ENCODE measurements around the gene JTB. TPM values are rescaled to one million over a fixed set of nuclear protein-coding genes. Genes with fewer than 3 reads are reported as not detected.

Gene JTB
- polyA plus RNA-seq, 1 of the 3 experiments (the other 2 are of a cell fraction): 118 TPM

- Histone ChIP-seq H3K9me3 (no peaks in the 10 kb centered on the region), H3K9me2 (no peaks in the 10 kb centered on the region), H3K4me2 (peak within 1 kb of the TSS; percentile 95), H3K27ac (ENCODE audit: low read depth in 2 of 2, low read length in 1 of 2) (peak within 1 kb of the TSS; percentile 77 to 87), H3K4me3 (ENCODE audit: low read depth in 2 of 2, low read length in 1 of 2) (peak within 1 kb of the TSS; percentile 61 to 85), H3K4me1 (ENCODE audit: control insufficient read depth in 1 of 2, insufficient read depth in 2 of 2, low read depth in 1 of 2, low read length in 1 of 2) (peaks cover 0 to 26% of the 10 kb centered on the region in 2 experiments; a peak in 2 of 4 replicates), H4K20me1 (ENCODE audit: insufficient read depth) (no peaks in the 10 kb centered on the region), H3K36me3 (replicated peaks in 1 of 2; ENCODE audit: control insufficient read depth in 1 of 2, insufficient read depth in 2 of 2, low read length in 1 of 2) (no peaks in the 10 kb centered on the region), H2AFZ (ENCODE audit: low read depth) (peak within 1 kb of the TSS; percentile 85), H3F3A (replicated peaks; ENCODE audit: insufficient read depth) (peaks cover 14% of the 10 kb centered on the region), H3K9ac (peak within 1 kb of the TSS; percentile 74), H3K79me2 (ENCODE audit: insufficient read depth) (peaks cover 35% of the 10 kb centered on the region), H3K27me3 (ENCODE audit: insufficient read depth) (no peaks in the 10 kb centered on the region)
- under 1% methylated on average over 35 of the region's 60 CpGs for WGBS (ENCODE audit: low lambda C conversion rate)
- ChIA-PET POLR2A (interaction anchor here (0.6 to 3.6 kb wide), 17 partner anchors 10 to 554 kb away, joined by 3 to 69 read pairs (median 5); partner anchors contain the start of genes CRTC2, DENND4B, JTB and RAB13), CTCF (interaction anchor here (0.6 to 7.0 kb wide), 19 partner anchors 9 to 1890 kb away, joined by 3 to 44 read pairs (median 4); partner anchors contain the start of genes CRTC2, DENND4B, GATAD2B and JTB)
- peak; percentile 87 for DNase-seq
- TF ChIP-seq NFIC (IDR thresholded peaks at IDR 0.05; ENCODE audit: borderline replicate concordance): no peak
- peak; percentile 68 for TF ChIP-seq ELF1 (IDR thresholded peaks at IDR 0.05)
- peak; percentile 77 for TF ChIP-seq TAF1 (IDR thresholded peaks at IDR 0.05; ENCODE audit: borderline replicate concordance, low read depth, low read length)
- no peak for TF ChIP-seq TEAD4 (IDR thresholded peaks at IDR 0.05; ENCODE audit: borderline replicate concordance, insufficient read depth)
- TF ChIP-seq FOSL2 (IDR thresholded peaks at IDR 0.05; ENCODE audit: borderline replicate concordance, low read depth): peak; percentile 18; the same call in 1 of the 2 replicates
- 0 out of 4 replicates have a peak, but pooled peaks of 1 of the 2 experiments have one; percentile 6 for TF ChIP-seq EP300 (IDR thresholded peaks at IDR 0.05; ENCODE audit: borderline replicate concordance in 1 of 2, low read depth in 1 of 2, low read length in 1 of 2)
- TF ChIP-seq IRF3 (IDR thresholded peaks at IDR 0.05; ENCODE audit: low read depth, low read length): peak; percentile 80
- TF ChIP-seq, protein P1, sequence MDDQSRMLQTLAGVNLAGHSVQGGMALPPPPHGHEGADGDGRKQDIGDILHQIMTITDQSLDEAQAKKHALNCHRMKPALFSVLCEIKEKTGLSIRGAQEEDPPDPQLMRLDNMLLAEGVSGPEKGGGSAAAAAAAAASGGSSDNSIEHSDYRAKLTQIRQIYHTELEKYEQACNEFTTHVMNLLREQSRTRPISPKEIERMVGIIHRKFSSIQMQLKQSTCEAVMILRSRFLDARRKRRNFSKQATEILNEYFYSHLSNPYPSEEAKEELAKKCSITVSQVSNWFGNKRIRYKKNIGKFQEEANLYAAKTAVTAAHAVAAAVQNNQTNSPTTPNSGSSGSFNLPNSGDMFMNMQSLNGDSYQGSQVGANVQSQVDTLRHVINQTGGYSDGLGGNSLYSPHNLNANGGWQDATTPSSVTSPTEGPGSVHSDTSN (IDR thresholded peaks at IDR 0.05): peak; percentile 99
- TF ChIP-seq, protein P2, sequence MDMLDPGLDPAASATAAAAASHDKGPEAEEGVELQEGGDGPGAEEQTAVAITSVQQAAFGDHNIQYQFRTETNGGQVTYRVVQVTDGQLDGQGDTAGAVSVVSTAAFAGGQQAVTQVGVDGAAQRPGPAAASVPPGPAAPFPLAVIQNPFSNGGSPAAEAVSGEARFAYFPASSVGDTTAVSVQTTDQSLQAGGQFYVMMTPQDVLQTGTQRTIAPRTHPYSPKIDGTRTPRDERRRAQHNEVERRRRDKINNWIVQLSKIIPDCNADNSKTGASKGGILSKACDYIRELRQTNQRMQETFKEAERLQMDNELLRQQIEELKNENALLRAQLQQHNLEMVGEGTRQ (IDR thresholded peaks at IDR 0.05; ENCODE audit: borderline replicate concordance, low read depth, low read length): peak; percentile 79
- TF ChIP-seq ZBTB33 (IDR thresholded peaks at IDR 0.05; ENCODE audit: borderline replicate concordance, low read depth): no peak
- peak; percentile 96 for TF ChIP-seq MAX (IDR thresholded peaks at IDR 0.05; ENCODE audit: low read depth)
- TF ChIP-seq NRF1 (IDR thresholded peaks at IDR 0.05; ENCODE audit: low read depth, low read length): no peak
- TF ChIP-seq YY1 (IDR thresholded peaks at IDR 0.05; ENCODE audit: low read depth): peak; percentile 75
- peak; percentile 98 for TF ChIP-seq MXI1 (IDR thresholded peaks at IDR 0.05; ENCODE audit: low read depth, low read length)
- TF ChIP-seq MEF2A (IDR thresholded peaks at IDR 0.05; ENCODE audit: borderline replicate concordance, low read depth): no peak
- TF ChIP-seq CHD2 (IDR thresholded peaks at IDR 0.05; ENCODE audit: low read length, partially characterized antibody): peak; percentile 67
- TF ChIP-seq RFX5 (IDR thresholded peaks at IDR 0.05; ENCODE audit: low read length): peak; percentile 78; the same call in 1 of the 2 replicates
- TF ChIP-seq POLR2AphosphoS5 (IDR thresholded peaks at IDR 0.05; ENCODE audit: low read depth, low read length): peak; percentile 88
- no peak for TF ChIP-seq FOXM1 (IDR thresholded peaks at IDR 0.05; ENCODE audit: low read depth)
- peak; percentile 94 for TF ChIP-seq USF1 (IDR thresholded peaks at IDR 0.05; ENCODE audit: borderline replicate concordance, low read depth)
- TF ChIP-seq SIN3A (IDR thresholded peaks at IDR 0.05; ENCODE audit: borderline replicate concordance, low read depth, low read length): peak; percentile 97
- TF ChIP-seq RCOR1 (IDR thresholded peaks at IDR 0.05; ENCODE audit: low read length): 0 out of 2 replicates have a peak, but pooled peaks have one; percentile 35
These were observed 10.1 kb downstream of the JTB start, which contains the start of gene CREB3L4 for GRCh38 chr1:153967107-153967999. Gene CREB3L4, plus strand, starts transcription at chr1:153967902. Its CDS starts 624 bp downstream, at chr1:153968526.
